HepG2 (cell line): ENCODE data around the gene TACC3. TPM values are rescaled to one million over a fixed set of nuclear protein-coding genes. Genes with fewer than 3 reads are reported as not detected.

Experiments used
- CBX5 ChIP-seq: sonication (generic); formaldehyde crosslinking; IDR thresholded peaks from 2 replicates; pipeline ENCODE4 v1.4.0; 2020; ENCODE audit warnings: missing genetic modification reagents, borderline replicate concordance
- CERS6 ChIP-seq: sonication (generic); formaldehyde crosslinking; IDR thresholded peaks from 2 replicates; pipeline ENCODE4 v1.5.0; 2020; ENCODE audit warnings: missing genetic modification reagents
- DNMT1 ChIP-seq: sonication (generic); formaldehyde crosslinking; IDR thresholded peaks from 2 replicates; pipeline ENCODE4 v1.5.1; 2020; ENCODE audit warnings: mild to moderate bottlenecking, missing genetic modification reagents
- FOXJ3 ChIP-seq: sonication (generic); formaldehyde crosslinking; IDR thresholded peaks from 2 replicates; pipeline ENCODE4 v1.4.0; 2020; ENCODE audit warnings: missing genetic modification reagents, mild to moderate bottlenecking, borderline replicate concordance
- FOXO4 ChIP-seq: sonication (generic); formaldehyde crosslinking; conservative IDR thresholded peaks from 2 replicates; pipeline ENCODE4 v1.8.1; 2023; ENCODE audit warnings: missing genetic modification reagents
- HNF1B ChIP-seq: sonication (generic); formaldehyde crosslinking; IDR thresholded peaks from 2 replicates; pipeline ENCODE4 v1.5.1; 2020; ENCODE audit warnings: mild to moderate bottlenecking, moderate library complexity, missing genetic modification reagents
- IKZF1 ChIP-seq: fragments of 450-650 bp; IDR thresholded peaks from 2 replicates; pipeline ENCODE4 v1.7.1; 2016
- MZF1 ChIP-seq: sonication (generic); formaldehyde crosslinking; IDR thresholded peaks from 2 replicates; pipeline ENCODE4 v1.8.1; 2023; ENCODE audit warnings: mild to moderate bottlenecking, missing genetic modification reagents, borderline replicate concordance
- ONECUT2 ChIP-seq: sonication (generic); formaldehyde crosslinking; IDR thresholded peaks from 2 replicates; pipeline ENCODE4 v1.4.0; 2020; ENCODE audit warnings: missing genetic modification reagents
- PRPF4 ChIP-seq: fragments of 200-400 bp; formaldehyde crosslinking; IDR thresholded peaks from 2 replicates; pipeline ENCODE4 v1.6.1; 2016; ENCODE audit warnings: low read length, low read depth; ENCODE audit not compliant: poor library complexity, severe bottlenecking
- USF2 ChIP-seq, 2 experiments: sonication (generic) in 1 of 2; formaldehyde crosslinking in 1 of 2; IDR thresholded peaks; 2 replicates each; pipeline versions ENCODE4 v1.5.1 to v1.6.1; 2011 to 2020; ENCODE audit warnings: borderline replicate concordance in 1 of 2, low read depth in 1 of 2, low read length in 1 of 2, mild to moderate bottlenecking in 1 of 2, missing genetic modification reagents in 1 of 2, moderate library complexity in 1 of 2
- ZBTB20 ChIP-seq: sonication (generic); formaldehyde crosslinking; IDR thresholded peaks from 2 replicates; pipeline ENCODE4 v1.8.1; 2023; ENCODE audit warnings: missing genetic modification reagents, low read depth, mild to moderate bottlenecking, borderline replicate concordance
- ZNF34 ChIP-seq: sonication (generic); formaldehyde crosslinking; IDR thresholded peaks from 2 replicates; pipeline ENCODE4 v1.4.0; 2020; ENCODE audit warnings: mild to moderate bottlenecking, missing genetic modification reagents, borderline replicate concordance
- ZNF569 ChIP-seq: sonication (generic); formaldehyde crosslinking; IDR thresholded peaks from 2 replicates; pipeline ENCODE4 v1.5.0; 2020; ENCODE audit warnings: mild to moderate bottlenecking, missing genetic modification reagents, moderate library complexity, borderline replicate concordance
- ZNF816 ChIP-seq: sonication (generic); formaldehyde crosslinking; IDR thresholded peaks from 2 replicates; pipeline ENCODE4 v1.8.0; 2022; ENCODE audit warnings: missing genetic modification reagents, mild to moderate bottlenecking, borderline replicate concordance
- polyA plus RNA-seq, 8 experiments: library from polyadenylated mRNA; depleted of rRNA in 3 of 8; stranded (reverse) in 7 of 8; unstranded in 1 of 8; fragments of >200 nt; fragmentation: Illumina TruSeq in 4 of 8; extraction: Trizol in 4 of 8; gene quantifications; 2 replicates each; pipeline versions ENCODE4 v1.2.1 to v1.2.3, GENCODE V29; 2011 to 2016; ENCODE audit warnings: low read depth in 4 of 8, missing spikeins in 1 of 8, mixed read lengths in 1 of 8; ENCODE audit not compliant: insufficient read depth in 1 of 8
- total RNA-seq, 5 experiments: library from RNA; depleted of rRNA; stranded (reverse); fragments of >200 nt; fragmentation: Illumina TruSeq; extraction: Trizol; gene quantifications; 2 replicates each; pipeline ENCODE4 v1.2.3, GENCODE V29; 2016; ENCODE audit warnings: low read depth in 1 of 5
- TF ChIP-seq, protein P1 (sequence below): sonication (generic); formaldehyde crosslinking; IDR thresholded peaks from 2 replicates; pipeline ENCODE4 v1.9.0; 2021; ENCODE audit warnings: missing genetic modification reagents, borderline replicate concordance

TACC3 gene
- total and polyA plus RNA-seq, 2 of the 13 experiments (the other 11 are each of a cell fraction or from before 2014, with no cell fraction given) = 20.3 to 21.2 TPM

GRCh38 chr4:1712216-1713002 is 8.9 kb upstream of the TACC3 start, which contains the start of gene SLBP (continued):
- TF ChIP-seq, protein P1, sequence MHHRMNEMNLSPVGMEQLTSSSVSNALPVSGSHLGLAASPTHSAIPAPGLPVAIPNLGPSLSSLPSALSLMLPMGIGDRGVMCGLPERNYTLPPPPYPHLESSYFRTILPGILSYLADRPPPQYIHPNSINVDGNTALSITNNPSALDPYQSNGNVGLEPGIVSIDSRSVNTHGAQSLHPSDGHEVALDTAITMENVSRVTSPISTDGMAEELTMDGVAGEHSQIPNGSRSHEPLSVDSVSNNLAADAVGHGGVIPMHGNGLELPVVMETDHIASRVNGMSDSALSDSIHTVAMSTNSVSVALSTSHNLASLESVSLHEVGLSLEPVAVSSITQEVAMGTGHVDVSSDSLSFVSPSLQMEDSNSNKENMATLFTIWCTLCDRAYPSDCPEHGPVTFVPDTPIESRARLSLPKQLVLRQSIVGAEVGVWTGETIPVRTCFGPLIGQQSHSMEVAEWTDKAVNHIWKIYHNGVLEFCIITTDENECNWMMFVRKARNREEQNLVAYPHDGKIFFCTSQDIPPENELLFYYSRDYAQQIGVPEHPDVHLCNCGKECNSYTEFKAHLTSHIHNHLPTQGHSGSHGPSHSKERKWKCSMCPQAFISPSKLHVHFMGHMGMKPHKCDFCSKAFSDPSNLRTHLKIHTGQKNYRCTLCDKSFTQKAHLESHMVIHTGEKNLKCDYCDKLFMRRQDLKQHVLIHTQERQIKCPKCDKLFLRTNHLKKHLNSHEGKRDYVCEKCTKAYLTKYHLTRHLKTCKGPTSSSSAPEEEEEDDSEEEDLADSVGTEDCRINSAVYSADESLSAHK (CRISPR knock-in tag) = no peak
- 0 out of 2 replicates have a peak, but pooled peaks have one; percentile 53 for TF ChIP-seq DNMT1
- TF ChIP-seq ZBTB20 (CRISPR knock-in tag) = peak; percentile 52; the same call in 1 of the 2 replicates
- TF ChIP-seq HNF1B = peak; percentile 62; the same call in 1 of the 2 replicates
- TF ChIP-seq PRPF4 = no peak
- no peak for TF ChIP-seq FOXO4
- peak; percentile 91 for TF ChIP-seq CERS6
- peak; percentile 97; the same call in 1 of the 2 replicates for TF ChIP-seq ZNF816 (CRISPR knock-in tag)
- TF ChIP-seq ZNF34 (CRISPR knock-in tag) = 0 out of 2 replicates have a peak, but pooled peaks have one; percentile 66
- TF ChIP-seq ONECUT2 (CRISPR knock-in tag) = peak; percentile 79
- no peak for TF ChIP-seq MZF1 (CRISPR knock-in tag)
- TF ChIP-seq IKZF1 = no peak
- 0 out of 2 replicates have a peak, but pooled peaks have one; percentile 37 for TF ChIP-seq CBX5
- TF ChIP-seq USF2 (IDR thresholded peaks at IDR 0.05; ENCODE audit: low read depth, low read length) = no peak
- TF ChIP-seq USF2 (CRISPR knock-in tag; IDR thresholded peaks at IDR 0.05; ENCODE audit: borderline replicate concordance) = peak; percentile 39; the same call in 1 of the 2 replicates
- peak; percentile 91; the same call in 1 of the 2 replicates for TF ChIP-seq ZNF569 (CRISPR knock-in tag)
- TF ChIP-seq FOXJ3 (CRISPR knock-in tag) = no peak; the same call in 1 of the 2 replicates
